ENCODE results near the gene TENT5C. TPM values are rescaled to one million over a fixed set of nuclear protein-coding genes. Genes with fewer than 3 reads are reported as not detected.

The TENT5C gene
- total and polyA plus RNA-seq, 9 of the 15 experiments (the other 6 are each of a cell fraction or from before 2014, with no cell fraction given): 1.8 to 7.7 (median 4.0) TPM

- BruUV-seq (replicated peaks): no TSS peak
- no peak for ATAC-seq
- DNase-seq (ENCODE audit: extremely low read depth in 1 of 4, low spot score in 3 of 4): no peak
- H3K36me3 ChIP-seq (ENCODE audit: control insufficient read depth, insufficient read depth, low read length): no peaks in the 10 kb centered on the region; the same call in 2 of the 3 replicates
- CTCF ChIA-PET (ENCODE audit: low intra/inter-chr PET ratio): no interaction called here
- H4K20me1 ChIP-seq (replicated peaks; ENCODE audit: control insufficient read depth, insufficient read depth, low read length): no peaks in the 10 kb centered on the region
- H3K4me2 ChIP-seq (ENCODE audit: insufficient read depth, low read length): no peak overlapping the region
- H3K79me2 ChIP-seq (ENCODE audit: control insufficient read depth, insufficient read depth, low read length): no peaks in the 10 kb centered on the region
- no peaks in the 10 kb centered on the region for H3K9me1 ChIP-seq (ENCODE audit: control insufficient read depth, insufficient read depth, low read length)
- H3K4me1 ChIP-seq (replicated peaks in 1 of 2; ENCODE audit: control insufficient read depth in 2 of 2, insufficient read depth in 2 of 2, low read length in 2 of 2): peaks cover 9 to 17% of the 10 kb centered on the region in 2 experiments
- 81% methylated on average over 10 of the region's 10 CpGs for WGBS (ENCODE audit: insufficient coverage, low coverage, missing lambda C conversion rate)
- no peak overlapping the region for H3K27ac ChIP-seq (ENCODE audit: extremely low read depth, low read depth, low read length)
- no peak overlapping the region for H2AFZ ChIP-seq (ENCODE audit: low read depth, low read length)
- intact Hi-C loops (cut with micrococcal nuclease) (no loop called here), in situ Hi-C loops (cut with MboI) (no loop called here)
- H3K4me3 ChIP-seq: no peak overlapping the region
- H3K27me3 ChIP-seq (ENCODE audit: control insufficient read depth in 2 of 2, insufficient read depth in 2 of 2, low read length in 2 of 2): no peaks in the 10 kb centered on the region
- no peak overlapping the region for H3K9ac ChIP-seq (ENCODE audit: insufficient read depth in 1 of 2, low read depth in 2 of 2, low read length in 2 of 2)
- no peak for TF ChIP-seq TBL1XR1 (IDR thresholded peaks at IDR 0.05; ENCODE audit: low read length in 2 of 2)
- 0 out of 2 replicates have a peak, but pooled peaks have one; percentile 10 for TF ChIP-seq USF2 (CRISPR knock-in tag; IDR thresholded peaks at IDR 0.05)
- no peaks in the 10 kb centered on the region for H3K9me3 ChIP-seq (replicated peaks; ENCODE audit: control insufficient read depth, insufficient read depth, low read depth, low read length)
- POLR2A ChIA-PET: interaction anchor here (0.5 to 24.8 kb wide), 8 partner anchors 13 to 1223 kb away, joined by 3 to 383 read pairs (median 4); partner anchors contain the start of gene TENT5C
- no peak for FAIRE-seq
These were observed 24.0 kb downstream of the TENT5C start for GRCh38 chr1:117629625-117630422.

All from K562 (cell line).